GM12872 (cell line): ENCODE results near the gene PARD3B.

Experiments used
- TF ChIP-seq, protein P1 (sequence below): IDR thresholded peaks from 3 replicates; pipeline ENCODE4 v1.5.1; 2011; ENCODE audit warnings: low read depth, mild to moderate bottlenecking, low read length, moderate library complexity; ENCODE audit not compliant: insufficient read depth

PARD3B gene

DNA sequence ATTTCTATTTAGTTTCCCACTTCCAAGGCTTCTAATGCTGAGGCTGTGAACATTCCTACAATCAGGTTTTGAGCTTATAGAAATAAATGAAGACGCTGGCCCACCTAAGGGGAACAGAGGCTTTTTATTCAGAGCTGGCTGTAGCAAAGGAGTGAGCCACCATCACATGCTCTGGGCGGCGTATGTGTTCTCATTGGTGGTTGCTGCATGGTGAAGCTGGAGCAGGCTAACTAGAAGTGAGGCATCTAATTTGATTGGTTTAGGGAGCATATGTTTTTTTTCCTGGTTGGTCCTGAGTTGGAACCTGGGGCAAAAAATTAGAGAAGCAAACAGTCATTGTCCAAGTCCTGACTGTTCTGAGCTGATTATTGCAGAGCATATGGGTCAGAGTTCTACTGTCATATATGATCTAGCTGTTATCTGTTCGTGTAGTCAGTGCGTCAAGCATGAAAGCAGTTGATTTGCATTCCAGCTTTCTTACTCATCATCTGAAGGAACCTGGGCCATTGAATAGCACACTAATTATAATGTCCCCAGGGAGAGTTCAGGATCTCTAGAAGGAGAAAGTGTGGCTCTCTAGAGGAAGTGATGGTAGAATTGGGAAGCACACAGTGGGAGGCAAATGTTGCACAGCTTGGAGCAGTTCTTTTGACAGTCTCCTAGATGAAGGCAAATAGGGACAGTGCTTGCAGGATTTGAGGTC lies 279.6 kb downstream of the PARD3B start:
- TF ChIP-seq, protein P1, sequence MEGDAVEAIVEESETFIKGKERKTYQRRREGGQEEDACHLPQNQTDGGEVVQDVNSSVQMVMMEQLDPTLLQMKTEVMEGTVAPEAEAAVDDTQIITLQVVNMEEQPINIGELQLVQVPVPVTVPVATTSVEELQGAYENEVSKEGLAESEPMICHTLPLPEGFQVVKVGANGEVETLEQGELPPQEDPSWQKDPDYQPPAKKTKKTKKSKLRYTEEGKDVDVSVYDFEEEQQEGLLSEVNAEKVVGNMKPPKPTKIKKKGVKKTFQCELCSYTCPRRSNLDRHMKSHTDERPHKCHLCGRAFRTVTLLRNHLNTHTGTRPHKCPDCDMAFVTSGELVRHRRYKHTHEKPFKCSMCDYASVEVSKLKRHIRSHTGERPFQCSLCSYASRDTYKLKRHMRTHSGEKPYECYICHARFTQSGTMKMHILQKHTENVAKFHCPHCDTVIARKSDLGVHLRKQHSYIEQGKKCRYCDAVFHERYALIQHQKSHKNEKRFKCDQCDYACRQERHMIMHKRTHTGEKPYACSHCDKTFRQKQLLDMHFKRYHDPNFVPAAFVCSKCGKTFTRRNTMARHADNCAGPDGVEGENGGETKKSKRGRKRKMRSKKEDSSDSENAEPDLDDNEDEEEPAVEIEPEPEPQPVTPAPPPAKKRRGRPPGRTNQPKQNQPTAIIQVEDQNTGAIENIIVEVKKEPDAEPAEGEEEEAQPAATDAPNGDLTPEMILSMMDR, result no peak

DNA sequence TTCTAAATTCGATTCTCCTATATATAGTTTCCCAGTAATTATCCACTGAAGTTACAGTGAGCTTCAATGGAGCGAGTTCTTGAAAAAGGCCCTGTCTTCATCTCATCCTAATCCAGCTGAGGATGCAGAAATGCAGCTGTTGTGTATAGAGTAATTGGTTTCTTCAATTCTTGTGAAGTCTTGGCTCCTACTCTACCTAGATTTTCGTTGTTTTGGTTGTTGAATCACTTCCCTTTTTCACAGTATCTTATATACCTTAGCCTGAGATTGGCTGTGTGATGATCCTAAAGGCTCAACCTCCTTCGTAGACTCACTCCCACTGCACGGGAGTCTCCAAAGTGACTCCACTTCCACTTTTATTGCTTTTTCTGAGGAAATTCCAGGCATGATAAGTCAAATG lies 280.4 kb downstream of the PARD3B start:
- TF ChIP-seq, protein P1, result no peak

DNA sequence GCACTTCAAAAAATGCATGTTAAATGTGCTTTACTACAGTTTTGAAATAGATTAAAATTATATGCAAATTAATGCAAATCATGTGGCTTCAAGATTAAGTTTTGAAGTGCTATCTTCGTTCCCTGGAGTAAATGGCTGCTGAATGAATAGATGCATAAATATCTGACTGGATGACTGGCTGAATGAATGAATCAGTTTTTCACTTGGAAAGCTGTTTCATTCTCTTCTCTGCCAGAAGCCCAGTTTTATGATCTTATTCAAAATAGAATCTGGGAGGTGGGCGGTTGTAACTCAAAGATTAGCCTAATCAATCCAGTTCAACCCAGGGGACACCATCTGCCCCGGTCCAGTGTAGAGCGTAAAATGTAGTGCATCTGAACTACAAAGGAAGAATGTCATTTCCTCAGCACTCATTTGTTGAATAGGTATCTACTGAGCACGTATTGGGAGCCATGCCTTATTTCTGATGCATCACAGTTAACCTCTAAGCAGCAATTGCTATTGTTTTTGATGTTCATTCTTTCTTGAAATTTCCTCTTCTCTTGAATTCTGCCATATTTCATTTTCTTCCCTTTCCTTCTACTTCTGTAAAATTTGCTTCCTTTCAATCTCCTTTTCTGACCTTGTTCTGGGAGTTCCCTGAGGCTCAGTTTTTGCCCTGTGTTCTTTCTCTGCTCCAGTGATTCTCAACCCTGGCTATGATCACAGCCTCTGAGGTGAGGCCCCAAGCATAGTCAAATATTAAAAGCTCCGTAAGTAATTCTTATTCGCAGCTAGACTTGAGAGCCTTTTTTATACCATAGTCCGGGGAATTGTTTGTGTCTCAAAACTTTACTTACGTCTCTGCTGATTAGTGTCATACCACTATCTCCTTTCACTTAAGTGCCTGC lies 282.7 kb downstream of the PARD3B start:
- TF ChIP-seq, protein P1, result no peak

DNA sequence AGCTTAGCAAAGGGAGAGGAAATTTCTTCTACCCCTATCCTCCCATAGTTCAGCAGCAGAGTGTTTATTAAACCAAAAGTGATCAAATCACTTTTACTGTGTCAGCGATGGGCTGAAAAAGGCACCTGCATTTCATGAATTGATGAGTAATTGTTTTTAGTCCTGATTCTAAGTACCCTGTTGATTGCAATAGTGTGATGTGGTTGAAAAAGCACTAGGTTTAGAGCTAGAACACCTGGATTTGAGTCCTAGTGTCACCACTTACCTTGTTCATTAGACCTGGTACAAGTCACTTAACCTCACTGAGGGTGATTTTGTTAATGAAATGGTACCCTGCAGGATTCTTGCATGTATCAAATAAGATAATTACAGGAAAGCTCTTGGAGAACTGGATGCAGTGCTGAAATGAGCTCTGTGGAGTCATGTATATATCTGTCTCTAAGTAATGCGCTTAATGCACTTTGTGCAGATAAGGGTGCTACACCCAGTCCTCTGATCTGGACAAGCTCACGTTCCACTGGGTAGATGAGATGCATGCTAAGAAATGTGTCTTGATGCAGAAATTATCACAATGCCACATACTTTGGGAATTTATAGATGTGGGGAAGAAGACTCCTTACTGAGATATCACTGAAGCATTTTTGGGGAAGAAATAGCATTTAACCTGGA lies 289.6 kb downstream of the PARD3B start:
- TF ChIP-seq, protein P1, result no peak

DNA sequence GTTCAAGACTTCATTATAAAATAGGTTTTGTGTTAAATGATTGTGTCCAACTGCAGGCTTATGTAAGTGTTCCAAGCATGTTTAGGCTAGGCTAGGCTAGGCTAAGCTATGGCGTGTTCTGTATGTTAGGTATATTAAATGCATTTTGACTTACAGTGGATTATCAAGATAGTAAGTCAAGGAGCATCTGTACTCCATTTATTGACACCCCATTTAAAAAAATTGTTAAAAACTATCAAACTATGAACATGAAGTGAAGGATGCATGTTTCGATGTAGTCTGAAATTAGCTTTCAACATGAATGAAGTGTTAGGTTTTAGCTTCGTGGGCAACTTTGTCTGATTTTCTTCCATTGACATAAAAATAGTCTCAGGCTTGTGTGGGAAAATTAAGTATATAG lies 290.5 kb downstream of the PARD3B start:
- TF ChIP-seq, protein P1, result no peak

DNA sequence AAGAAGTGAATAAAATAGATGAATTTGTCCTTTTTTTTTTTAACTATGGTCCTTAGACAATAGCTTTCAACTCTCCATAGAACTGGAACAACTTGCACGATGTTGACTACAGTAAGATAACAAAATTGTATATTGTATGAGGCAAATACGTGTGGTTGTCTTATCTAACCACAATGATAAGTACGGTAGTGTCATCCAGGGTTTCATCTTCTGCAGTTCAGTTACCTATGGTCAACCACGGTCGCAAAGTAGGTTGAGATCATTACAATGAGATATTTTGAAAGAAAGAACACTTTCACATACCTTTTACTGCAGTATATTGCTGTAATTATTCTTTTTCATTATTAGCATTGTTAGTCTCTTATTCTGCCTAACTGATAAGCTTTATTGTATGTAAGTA lies 295.2 kb downstream of the PARD3B start:
- TF ChIP-seq, protein P1, result no peak

DNA sequence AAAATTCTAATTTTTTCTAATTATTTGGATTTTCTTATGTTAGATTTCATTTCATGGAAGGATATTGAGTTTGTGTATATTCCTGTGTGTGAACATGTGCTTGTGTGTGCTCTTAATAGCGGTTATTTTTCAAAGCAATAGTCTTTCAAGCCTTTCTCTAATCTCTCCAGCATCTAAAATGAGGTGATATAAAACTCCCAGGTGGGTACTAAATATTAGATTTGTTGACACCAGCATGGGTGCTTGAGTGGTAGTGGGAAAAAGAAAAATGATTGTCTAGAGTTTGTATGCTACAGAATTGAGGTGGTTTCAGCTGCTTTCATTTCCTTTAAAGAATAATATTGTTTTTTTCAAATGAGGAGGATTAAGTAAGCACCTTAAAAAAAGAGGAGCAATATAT lies 296.8 kb downstream of the PARD3B start:
- TF ChIP-seq, protein P1, result no peak
